GM18502 (cell line): ENCODE measurements around the gene KIAA1328.
"Not testable (repeated sequence)": the region's sequence is repeated elsewhere in the genome, so short reads cannot be mapped to it uniquely, and the experiment has no call there.

Source experiments
- ATAC-seq: cut with Tn5 transposase; IDR thresholded peaks from one replicate; pipeline ENCODE4 v1.9.1; 2021; ENCODE audit warnings: mild to moderate bottlenecking; ENCODE audit not compliant: unreplicated experiment, poor library complexity

KIAA1328 gene

GRCh38 chr18:36828630-36829361 is at the start of gene KIAA1328, which contains the start of gene TPGS2:
KIAA1328 (plus strand) TSS chr18:36829127; CDS start chr18:36829139, 12 bp downstream.
TPGS2 (minus strand) TSS chr18:36829002; CDS start chr18:36828767, 235 bp downstream.
- ATAC-seq = peak; percentile 94

- no peak for ATAC-seq
These were observed 48.2 kb upstream of the KIAA1328 start for GRCh38 chr18:36780748-36781147.

GRCh38 chr18:36782710-36783109 is 46.2 kb upstream of the KIAA1328 start:
- ATAC-seq = no peak

- ATAC-seq = no peak
These were observed 45.1 kb upstream of the KIAA1328 start for GRCh38 chr18:36783792-36784191.

- ATAC-seq = no peak
These were observed 42.2 kb upstream of the KIAA1328 start for GRCh38 chr18:36786686-36787085.

- no peak for ATAC-seq
These were observed 36.2 kb upstream of the KIAA1328 start for GRCh38 chr18:36792634-36793283.

GRCh38 chr18:36798738-36799473 is 30.0 kb upstream of the KIAA1328 start:
- no peak for ATAC-seq

GRCh38 chr18:36805105-36805504 is 23.8 kb upstream of the KIAA1328 start:
- ATAC-seq = no peak

GRCh38 chr18:36808681-36809080 is 20.2 kb upstream of the KIAA1328 start:
- ATAC-seq = no peak

GRCh38 chr18:36809590-36810381 is 19.1 kb upstream of the KIAA1328 start:
- ATAC-seq = peak; percentile 98

- ATAC-seq = no peak
These were observed 17.5 kb upstream of the KIAA1328 start for GRCh38 chr18:36811430-36811829.

GRCh38 chr18:36811955-36812354 is 17.0 kb upstream of the KIAA1328 start:
- ATAC-seq = no peak

- no peak for ATAC-seq
These were observed 16.2 kb upstream of the KIAA1328 start for GRCh38 chr18:36812678-36813077.

- no peak for ATAC-seq
These were observed 15.7 kb upstream of the KIAA1328 start for GRCh38 chr18:36813101-36813775.

- no peak for ATAC-seq
These were observed 15.1 kb upstream of the KIAA1328 start for GRCh38 chr18:36813824-36814223.

GRCh38 chr18:36814994-36815393 is 13.9 kb upstream of the KIAA1328 start:
- no peak for ATAC-seq

GRCh38 chr18:36816096-36816495 is 12.8 kb upstream of the KIAA1328 start:
- not testable (repeated sequence) for ATAC-seq

GRCh38 chr18:36817039-36817438 is 11.9 kb upstream of the KIAA1328 start:
- no peak for ATAC-seq

- ATAC-seq = no peak
These were observed 10.3 kb upstream of the KIAA1328 start for GRCh38 chr18:36818652-36819051.

GRCh38 chr18:36819621-36820020 is 9.3 kb upstream of the KIAA1328 start:
- no peak for ATAC-seq
